RWPE2 (cell line): ENCODE measurements around the gene SSRP1.

Source experiments
- ATAC-seq: fragments of 200-7000 bp; cut with Tn5 transposase; 3 replicates; pipeline ENCODE4 v1.9.1; 2021; ENCODE audit warnings: low read depth
- DNase-seq: peaks from one replicate; pipeline ENCODE4 v3.0.0-alpha.2; 2020; ENCODE audit warnings: low spot score
- H3K27ac ChIP-seq: fragments of 450-650 bp; 2 replicates; pipeline ENCODE4 v1.5.1; 2017; ENCODE audit warnings: mild to moderate bottlenecking; ENCODE audit not compliant: poor library complexity, severe bottlenecking
- H3K27me3 ChIP-seq: fragments of 250-450 bp; sonication (Bioruptor Pico); 2 replicates; pipeline ENCODE4 v1.5.1; 2021; ENCODE audit warnings: mild to moderate bottlenecking, moderate library complexity; ENCODE audit not compliant: insufficient read depth, poor library complexity, severe bottlenecking
- H3K36me3 ChIP-seq: fragments of 250-450 bp; sonication (Bioruptor Pico); 2 replicates; pipeline ENCODE4 v1.5.1; 2020; ENCODE audit warnings: low read depth, mild to moderate bottlenecking, moderate library complexity
- H3K4me1 ChIP-seq: fragments of 250-450 bp; sonication (Bioruptor Pico); 2 replicates; pipeline ENCODE4 v1.5.1; 2021; ENCODE audit warnings: mild to moderate bottlenecking, moderate library complexity; ENCODE audit not compliant: insufficient read depth, poor library complexity, severe bottlenecking
- H3K4me3 ChIP-seq: fragments of 250-450 bp; sonication (Bioruptor Pico); 2 replicates; pipeline ENCODE4 v1.5.1; 2021; ENCODE audit warnings: mild to moderate bottlenecking, moderate library complexity; ENCODE audit not compliant: severe bottlenecking
- H3K9me3 ChIP-seq: fragments of 250-450 bp; sonication (Bioruptor Pico); 2 replicates; pipeline ENCODE4 v1.5.1; 2021; ENCODE audit warnings: mild to moderate bottlenecking, moderate library complexity; ENCODE audit not compliant: severe bottlenecking
- TF ChIP-seq, protein P1 (sequence below): fragments of 450-650 bp; IDR thresholded peaks from one replicate; pipeline ENCODE4 v1.5.1; 2017; ENCODE audit warnings: mild to moderate bottlenecking, moderate library complexity; ENCODE audit not compliant: poor library complexity, severe bottlenecking

Gene SSRP1

DNA sequence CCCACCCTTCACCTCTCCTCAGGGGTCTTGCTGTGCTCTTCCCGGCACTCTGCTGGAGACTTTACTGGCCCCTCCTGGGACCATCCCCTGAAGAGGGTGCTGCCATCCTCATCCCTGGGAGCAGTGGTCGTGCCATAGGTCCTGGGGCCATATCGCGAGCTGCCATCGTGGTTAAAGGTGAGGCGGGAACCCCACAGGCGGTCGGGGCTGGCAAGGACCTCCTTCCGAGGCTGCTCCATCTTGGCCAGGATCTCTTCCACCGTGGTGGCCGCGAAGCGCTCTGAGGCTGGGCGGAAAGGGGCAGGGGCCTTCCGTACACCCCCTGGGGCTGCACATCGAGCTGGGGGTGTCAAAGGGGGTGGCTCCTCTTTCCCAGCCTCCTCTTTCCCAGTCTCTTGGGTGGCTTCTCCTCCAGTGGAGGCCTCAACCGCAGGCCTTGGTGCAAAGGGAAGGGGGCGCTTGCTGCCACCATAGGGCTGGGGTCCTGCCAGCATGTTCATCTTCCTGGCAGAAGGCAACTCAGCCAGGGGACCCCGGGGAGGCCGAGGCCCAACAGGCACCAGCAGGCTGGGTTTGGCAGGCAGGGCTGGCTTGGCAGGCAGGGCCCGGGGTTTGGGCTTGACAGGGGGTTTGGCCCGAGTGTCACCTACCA, 15.5 kb downstream of the SSRP1 start:
- Histone ChIP-seq H3K9me3 (no peaks in the 10 kb centered on the region), H3K27me3 (no peaks in the 10 kb centered on the region), H3K27ac (no peak overlapping the region), H3K36me3 (peaks cover 65% of the 10 kb centered on the region), H3K4me3 (no peak overlapping the region), H3K4me1 (peaks cover 10% of the 10 kb centered on the region)
- ATAC-seq (no peak), DNase-seq (no peak)
- TF ChIP-seq, protein P1, sequence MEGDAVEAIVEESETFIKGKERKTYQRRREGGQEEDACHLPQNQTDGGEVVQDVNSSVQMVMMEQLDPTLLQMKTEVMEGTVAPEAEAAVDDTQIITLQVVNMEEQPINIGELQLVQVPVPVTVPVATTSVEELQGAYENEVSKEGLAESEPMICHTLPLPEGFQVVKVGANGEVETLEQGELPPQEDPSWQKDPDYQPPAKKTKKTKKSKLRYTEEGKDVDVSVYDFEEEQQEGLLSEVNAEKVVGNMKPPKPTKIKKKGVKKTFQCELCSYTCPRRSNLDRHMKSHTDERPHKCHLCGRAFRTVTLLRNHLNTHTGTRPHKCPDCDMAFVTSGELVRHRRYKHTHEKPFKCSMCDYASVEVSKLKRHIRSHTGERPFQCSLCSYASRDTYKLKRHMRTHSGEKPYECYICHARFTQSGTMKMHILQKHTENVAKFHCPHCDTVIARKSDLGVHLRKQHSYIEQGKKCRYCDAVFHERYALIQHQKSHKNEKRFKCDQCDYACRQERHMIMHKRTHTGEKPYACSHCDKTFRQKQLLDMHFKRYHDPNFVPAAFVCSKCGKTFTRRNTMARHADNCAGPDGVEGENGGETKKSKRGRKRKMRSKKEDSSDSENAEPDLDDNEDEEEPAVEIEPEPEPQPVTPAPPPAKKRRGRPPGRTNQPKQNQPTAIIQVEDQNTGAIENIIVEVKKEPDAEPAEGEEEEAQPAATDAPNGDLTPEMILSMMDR: no peak

DNA sequence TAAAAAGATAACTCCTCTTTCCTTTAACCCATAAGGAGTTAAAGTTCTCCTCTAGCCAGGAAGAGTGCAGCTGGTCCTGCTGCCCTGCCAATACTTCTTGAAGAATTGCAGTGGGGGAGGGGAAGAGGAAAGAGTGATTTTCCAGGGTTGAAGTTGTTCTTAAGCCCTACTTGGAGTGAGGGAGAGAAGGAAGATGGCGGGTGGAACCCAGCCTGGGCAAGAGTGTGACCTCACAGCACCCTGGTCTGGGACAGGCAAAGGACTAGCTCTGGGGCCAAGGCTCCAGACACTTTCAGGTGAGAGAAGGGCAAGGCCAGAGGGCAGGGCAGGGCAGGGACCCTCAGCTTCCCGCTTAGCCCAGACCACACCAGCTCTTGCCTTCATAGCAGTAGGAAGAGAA, 17.5 kb downstream of the SSRP1 start:
- peaks cover 83% of the 10 kb centered on the region for H3K36me3 ChIP-seq
- no peaks in the 10 kb centered on the region for H3K27me3 ChIP-seq
- no peak overlapping the region for H3K4me3 ChIP-seq
- H3K4me1 ChIP-seq: peaks cover 9% of the 10 kb centered on the region
- ATAC-seq (no peak), DNase-seq (no peak)
- H3K27ac ChIP-seq: no peak overlapping the region
- H3K9me3 ChIP-seq: no peaks in the 10 kb centered on the region
- TF ChIP-seq, protein P1: no peak

DNA sequence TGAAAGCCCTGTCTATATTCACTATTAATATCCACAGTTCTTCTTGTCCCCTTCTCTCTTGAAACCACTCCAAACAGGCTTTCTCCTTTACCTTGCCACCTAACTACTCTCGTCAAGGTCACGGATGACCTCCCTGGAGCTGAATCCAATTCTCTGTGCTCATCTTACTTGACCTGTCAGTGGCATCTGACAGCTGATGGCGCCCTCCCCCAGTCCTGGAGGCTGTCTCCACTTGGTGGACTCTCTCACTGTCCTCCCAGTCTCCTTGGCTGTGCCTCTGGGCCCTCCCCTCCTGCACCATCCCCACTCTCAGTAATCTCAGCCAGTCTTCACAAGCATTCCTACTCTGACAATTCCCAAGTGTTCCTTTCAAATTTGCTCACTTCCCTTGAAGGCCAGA, 19.7 kb downstream of the SSRP1 start:
- ATAC-seq: no peak
- peaks cover 6% of the 10 kb centered on the region for H3K4me1 ChIP-seq
- no peaks in the 10 kb centered on the region for H3K27me3 ChIP-seq
- no peak overlapping the region for H3K4me3 ChIP-seq
- TF ChIP-seq, protein P1: no peak
- peaks cover 89% of the 10 kb centered on the region for H3K36me3 ChIP-seq
- H3K27ac ChIP-seq: no peak overlapping the region
- DNase-seq: no peak
- H3K9me3 ChIP-seq: no peaks in the 10 kb centered on the region

DNA sequence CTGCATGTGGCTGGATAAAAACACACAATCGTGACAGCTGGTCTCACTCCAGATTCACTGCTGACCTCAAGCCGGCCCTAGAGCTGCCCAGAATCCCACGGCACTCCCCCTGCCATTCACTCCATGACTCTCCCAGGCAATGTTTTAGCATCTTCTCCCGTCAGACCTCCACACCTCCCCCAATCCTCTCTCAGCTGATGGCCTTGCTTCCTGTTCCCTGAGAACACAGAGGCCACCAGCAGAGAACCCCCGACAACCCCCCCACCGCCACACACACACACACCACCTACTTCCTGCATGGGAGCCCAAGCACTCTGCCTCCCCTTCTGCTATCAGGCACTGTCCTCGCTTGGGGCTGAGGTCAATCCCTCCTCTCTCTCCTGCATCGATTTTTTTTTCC, 20.2 kb downstream of the SSRP1 start:
- Histone ChIP-seq H3K27me3 (no peaks in the 10 kb centered on the region), H3K27ac (no peak overlapping the region), H3K4me3 (no peak overlapping the region), H3K36me3 (peaks cover 88% of the 10 kb centered on the region), H3K4me1 (peaks cover 10% of the 10 kb centered on the region), H3K9me3 (no peaks in the 10 kb centered on the region)
- TF ChIP-seq, protein P1: no peak
- ATAC-seq: no peak
- DNase-seq: no peak

DNA sequence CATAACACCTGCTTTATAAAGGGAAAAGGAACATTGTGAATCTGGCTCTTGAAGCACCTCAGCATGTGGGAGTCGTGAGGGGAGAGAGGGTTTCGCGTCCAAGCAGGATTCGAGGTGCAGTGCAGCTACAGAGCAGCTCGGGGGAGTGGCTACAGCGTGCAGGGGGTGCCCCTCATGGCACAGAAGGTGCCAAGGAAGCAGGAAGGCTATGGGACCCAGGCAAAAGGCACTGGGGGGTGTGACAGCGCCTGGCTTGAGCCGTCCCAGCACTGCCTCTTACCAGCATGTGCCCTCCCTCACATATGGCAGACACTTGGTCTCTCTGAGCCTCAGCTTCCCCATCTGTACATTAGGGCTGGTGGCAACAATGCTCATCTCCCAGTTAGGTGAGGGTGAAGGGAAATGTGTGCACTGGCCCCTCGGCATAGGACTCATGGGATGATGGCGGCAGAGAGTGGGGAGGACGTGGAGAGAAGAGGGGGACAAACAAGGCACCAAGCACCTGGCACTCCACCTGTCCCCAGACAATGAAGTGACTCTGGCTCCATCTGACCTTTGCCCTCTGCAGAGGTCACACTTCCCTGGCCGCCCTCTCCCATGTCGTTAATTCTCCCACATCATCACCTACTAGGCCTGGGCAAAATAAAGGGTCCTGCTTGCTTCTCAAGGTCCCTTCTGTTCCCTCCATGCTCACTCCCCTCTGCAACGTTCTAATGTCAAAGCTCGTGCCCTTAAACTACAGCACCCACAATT, 21.3 kb downstream of the SSRP1 start:
- ATAC-seq (no peak), DNase-seq (no peak)
- TF ChIP-seq, protein P1: no peak
- Histone ChIP-seq H3K9me3 (no peaks in the 10 kb centered on the region), H3K27me3 (no peaks in the 10 kb centered on the region), H3K4me1 (peaks cover 14% of the 10 kb centered on the region), H3K4me3 (no peak overlapping the region), H3K27ac (no peak overlapping the region), H3K36me3 (peaks cover 88% of the 10 kb centered on the region)
